Measurements from ENCODE around the gene GRM8.
"Not testable (repeated sequence)": the region's sequence is repeated elsewhere in the genome, so short reads cannot be mapped to it uniquely, and the experiment has no call there.

GRM8 gene

DNA sequence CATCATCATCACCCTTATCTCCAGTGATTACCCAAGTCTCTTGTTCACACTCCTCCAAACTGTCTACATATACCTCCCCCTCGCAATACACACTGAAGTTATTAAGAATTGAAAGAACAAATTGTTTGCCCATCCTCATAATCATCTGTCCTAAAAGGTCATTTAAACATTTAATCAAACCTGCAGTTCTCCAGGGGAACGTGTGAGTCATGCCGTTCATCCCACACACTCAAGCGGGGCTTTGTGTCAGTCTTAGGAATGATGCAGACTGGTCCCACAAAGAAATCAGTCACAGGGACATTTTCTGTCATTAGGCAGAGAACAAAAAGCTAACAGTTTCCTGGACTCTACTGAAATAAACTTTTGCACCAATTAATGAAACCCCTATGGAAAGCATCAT, 365.2 kb downstream of the GRM8 start:
- not testable (repeated sequence) for H3K9ac ChIP-seq (ENCODE audit: low read length); H3K79me2 ChIP-seq (ENCODE audit: insufficient read depth, low read length); H3K9me3 ChIP-seq (ENCODE audit: low read length); H3K4me1 ChIP-seq (ENCODE audit: insufficient read depth, low read length, severe bottlenecking); H3K27me3 ChIP-seq (ENCODE audit: insufficient read depth, low read length); H3K27ac ChIP-seq (ENCODE audit: low read depth, low read length, poor library complexity, severe bottlenecking); H2AFZ ChIP-seq (ENCODE audit: low read length); H3K9me2 ChIP-seq (ENCODE audit: low read depth, low read length); H4K20me1 ChIP-seq (ENCODE audit: insufficient read depth, low read length); H3K4me3 ChIP-seq (ENCODE audit: low read depth, low read length, poor library complexity, severe bottlenecking); H3F3A ChIP-seq (ENCODE audit: insufficient read depth, low read length); H3K4me2 ChIP-seq (ENCODE audit: low read length); H3K36me3 ChIP-seq (ENCODE audit: insufficient read depth, low read length)

DNA sequence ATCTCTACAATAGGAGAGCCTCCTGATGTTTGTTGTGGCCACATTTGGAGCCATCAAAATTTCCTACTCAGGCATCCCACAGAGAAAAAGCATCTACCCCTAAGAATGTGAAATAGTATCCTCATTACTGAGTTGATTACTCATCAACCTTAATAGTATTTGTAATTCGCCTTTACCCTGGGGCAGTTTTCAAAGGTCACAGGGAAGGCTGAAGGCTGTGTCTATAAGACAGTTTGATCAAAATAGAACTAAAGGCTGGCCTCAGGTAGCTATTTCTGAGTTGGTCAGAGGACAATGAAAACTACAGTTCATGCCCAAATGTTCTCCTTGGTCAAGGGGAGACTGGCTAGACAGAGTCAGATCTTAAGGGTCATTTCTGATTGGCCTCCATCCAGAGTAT, 370.0 kb downstream of the GRM8 start:
- H3F3A ChIP-seq (ENCODE audit: insufficient read depth, low read length); H3K9me2 ChIP-seq (ENCODE audit: low read depth, low read length); H3K9me3 ChIP-seq (ENCODE audit: low read length); H3K27me3 ChIP-seq (ENCODE audit: insufficient read depth, low read length); H3K4me3 ChIP-seq (ENCODE audit: low read depth, low read length, poor library complexity, severe bottlenecking); H3K79me2 ChIP-seq (ENCODE audit: insufficient read depth, low read length); H3K4me1 ChIP-seq (ENCODE audit: insufficient read depth, low read length, severe bottlenecking); H3K4me2 ChIP-seq (ENCODE audit: low read length); H3K36me3 ChIP-seq (ENCODE audit: insufficient read depth, low read length); H3K27ac ChIP-seq (ENCODE audit: low read depth, low read length, poor library complexity, severe bottlenecking); H3K9ac ChIP-seq (ENCODE audit: low read length); H2AFZ ChIP-seq (ENCODE audit: low read length); H4K20me1 ChIP-seq (ENCODE audit: insufficient read depth, low read length): not testable (repeated sequence)

DNA sequence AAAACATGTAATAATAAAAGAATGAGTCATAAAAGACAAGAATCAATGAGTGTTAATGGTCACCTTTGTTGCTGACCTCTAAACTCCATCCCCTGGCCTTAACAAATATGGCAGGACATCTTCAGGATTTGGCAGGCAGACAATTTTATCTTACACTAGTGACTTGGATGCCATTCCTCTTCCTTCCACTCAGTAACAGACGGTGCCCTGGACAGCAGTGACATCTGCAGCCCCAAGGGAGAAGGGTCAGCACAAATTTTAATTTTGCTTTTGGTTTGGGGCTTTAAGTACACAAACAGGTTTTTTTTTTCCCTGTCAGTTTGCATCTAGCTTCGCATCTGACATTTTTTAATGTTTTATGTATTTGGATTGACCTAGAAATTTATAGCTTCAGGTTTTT, 370.8 kb downstream of the GRM8 start:
- H3F3A ChIP-seq (ENCODE audit: insufficient read depth, low read length); H3K27ac ChIP-seq (ENCODE audit: low read depth, low read length, poor library complexity, severe bottlenecking); H3K4me2 ChIP-seq (ENCODE audit: low read length); H3K79me2 ChIP-seq (ENCODE audit: insufficient read depth, low read length); H3K4me1 ChIP-seq (ENCODE audit: insufficient read depth, low read length, severe bottlenecking); H4K20me1 ChIP-seq (ENCODE audit: insufficient read depth, low read length); H3K9ac ChIP-seq (ENCODE audit: low read length); H3K27me3 ChIP-seq (ENCODE audit: insufficient read depth, low read length); H3K9me2 ChIP-seq (ENCODE audit: low read depth, low read length); H3K4me3 ChIP-seq (ENCODE audit: low read depth, low read length, poor library complexity, severe bottlenecking); H3K36me3 ChIP-seq (ENCODE audit: insufficient read depth, low read length); H3K9me3 ChIP-seq (ENCODE audit: low read length); H2AFZ ChIP-seq (ENCODE audit: low read length): not testable (repeated sequence)

DNA sequence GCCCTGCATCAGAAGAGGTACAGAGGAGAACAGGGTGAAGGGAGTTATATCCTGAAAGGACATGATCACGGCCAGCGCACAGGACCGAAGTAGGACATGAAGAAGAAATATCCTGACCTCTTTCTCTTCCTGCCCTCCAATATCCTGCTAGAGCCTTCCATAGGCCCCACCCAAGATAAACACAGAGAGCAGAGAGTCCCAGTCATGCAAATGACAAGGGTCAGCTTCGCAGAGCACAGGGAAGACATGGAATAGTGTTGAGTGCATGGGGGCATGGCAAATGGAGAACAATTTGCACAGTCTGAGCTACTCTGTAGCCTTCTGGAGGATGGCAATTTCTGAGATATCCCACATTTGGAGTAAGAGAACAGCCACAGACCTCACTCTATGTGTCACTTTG, 371.4 kb downstream of the GRM8 start:
- TF ChIP-seq, protein P1, sequence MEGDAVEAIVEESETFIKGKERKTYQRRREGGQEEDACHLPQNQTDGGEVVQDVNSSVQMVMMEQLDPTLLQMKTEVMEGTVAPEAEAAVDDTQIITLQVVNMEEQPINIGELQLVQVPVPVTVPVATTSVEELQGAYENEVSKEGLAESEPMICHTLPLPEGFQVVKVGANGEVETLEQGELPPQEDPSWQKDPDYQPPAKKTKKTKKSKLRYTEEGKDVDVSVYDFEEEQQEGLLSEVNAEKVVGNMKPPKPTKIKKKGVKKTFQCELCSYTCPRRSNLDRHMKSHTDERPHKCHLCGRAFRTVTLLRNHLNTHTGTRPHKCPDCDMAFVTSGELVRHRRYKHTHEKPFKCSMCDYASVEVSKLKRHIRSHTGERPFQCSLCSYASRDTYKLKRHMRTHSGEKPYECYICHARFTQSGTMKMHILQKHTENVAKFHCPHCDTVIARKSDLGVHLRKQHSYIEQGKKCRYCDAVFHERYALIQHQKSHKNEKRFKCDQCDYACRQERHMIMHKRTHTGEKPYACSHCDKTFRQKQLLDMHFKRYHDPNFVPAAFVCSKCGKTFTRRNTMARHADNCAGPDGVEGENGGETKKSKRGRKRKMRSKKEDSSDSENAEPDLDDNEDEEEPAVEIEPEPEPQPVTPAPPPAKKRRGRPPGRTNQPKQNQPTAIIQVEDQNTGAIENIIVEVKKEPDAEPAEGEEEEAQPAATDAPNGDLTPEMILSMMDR (IDR thresholded peaks at IDR 0.05; ENCODE audit: low read length), result no peak
- TF ChIP-seq EZH2 (IDR thresholded peaks at IDR 0.05; ENCODE audit: borderline replicate concordance, low read length), result no peak
- Histone ChIP-seq H3K4me3 (ENCODE audit: low read depth, low read length, poor library complexity, severe bottlenecking) (no peak overlapping the region), H2AFZ (ENCODE audit: low read length) (no peak overlapping the region), H3K36me3 (ENCODE audit: insufficient read depth, low read length) (no peaks in the 10 kb centered on the region), H3K79me2 (ENCODE audit: insufficient read depth, low read length) (no peaks in the 10 kb centered on the region), H3K27ac (ENCODE audit: low read depth, low read length, poor library complexity, severe bottlenecking) (no peak overlapping the region), H3K4me1 (ENCODE audit: insufficient read depth, low read length, severe bottlenecking) (no peaks in the 10 kb centered on the region), H3F3A (ENCODE audit: insufficient read depth, low read length) (no peaks in the 10 kb centered on the region), H3K4me2 (ENCODE audit: low read length) (no peak overlapping the region), H3K27me3 (ENCODE audit: insufficient read depth, low read length) (no peaks in the 10 kb centered on the region), H3K9me2 (ENCODE audit: low read depth, low read length) (no peaks in the 10 kb centered on the region), H3K9me3 (ENCODE audit: low read length) (no peaks in the 10 kb centered on the region), H4K20me1 (ENCODE audit: insufficient read depth, low read length) (no peaks in the 10 kb centered on the region), H3K9ac (ENCODE audit: low read length) (no peak overlapping the region)

DNA sequence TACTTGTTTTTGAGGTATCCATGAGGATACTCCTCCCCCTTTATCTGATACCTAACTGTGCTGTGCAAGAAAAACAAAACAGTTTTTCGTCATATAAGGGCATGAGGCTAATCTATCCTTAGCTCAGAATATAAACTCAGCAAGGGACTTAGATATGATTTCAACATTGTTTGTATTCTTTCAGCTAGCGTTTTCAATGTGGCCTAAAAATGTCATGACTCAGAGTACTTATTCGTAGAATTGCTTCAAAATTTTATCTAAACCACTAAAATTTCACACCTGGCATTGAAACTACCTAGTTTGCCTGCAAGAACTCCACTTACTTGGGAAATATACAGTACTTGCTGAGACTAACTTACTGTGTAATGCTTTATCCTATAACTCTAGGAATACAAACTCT, 376.2 kb downstream of the GRM8 start:
- H3K4me3 ChIP-seq (ENCODE audit: low read depth, low read length, poor library complexity, severe bottlenecking); H3K9me3 ChIP-seq (ENCODE audit: low read length); H4K20me1 ChIP-seq (ENCODE audit: insufficient read depth, low read length); H3K4me2 ChIP-seq (ENCODE audit: low read length); H3K9ac ChIP-seq (ENCODE audit: low read length); H3K4me1 ChIP-seq (ENCODE audit: insufficient read depth, low read length, severe bottlenecking); H3K36me3 ChIP-seq (ENCODE audit: insufficient read depth, low read length); H3K27ac ChIP-seq (ENCODE audit: low read depth, low read length, poor library complexity, severe bottlenecking); H3K79me2 ChIP-seq (ENCODE audit: insufficient read depth, low read length); H2AFZ ChIP-seq (ENCODE audit: low read length); H3F3A ChIP-seq (ENCODE audit: insufficient read depth, low read length); H3K9me2 ChIP-seq (ENCODE audit: low read depth, low read length); H3K27me3 ChIP-seq (ENCODE audit: insufficient read depth, low read length): not testable (repeated sequence)
